GM19043 (cell line): Measurements from ENCODE around the gene CACNA2D3.

Source experiments
- ATAC-seq: cut with Tn5 transposase; IDR thresholded peaks from one replicate; pipeline ENCODE4 v1.9.1; 2021; ENCODE audit warnings: low read depth; ENCODE audit not compliant: unreplicated experiment

CACNA2D3 gene

DNA sequence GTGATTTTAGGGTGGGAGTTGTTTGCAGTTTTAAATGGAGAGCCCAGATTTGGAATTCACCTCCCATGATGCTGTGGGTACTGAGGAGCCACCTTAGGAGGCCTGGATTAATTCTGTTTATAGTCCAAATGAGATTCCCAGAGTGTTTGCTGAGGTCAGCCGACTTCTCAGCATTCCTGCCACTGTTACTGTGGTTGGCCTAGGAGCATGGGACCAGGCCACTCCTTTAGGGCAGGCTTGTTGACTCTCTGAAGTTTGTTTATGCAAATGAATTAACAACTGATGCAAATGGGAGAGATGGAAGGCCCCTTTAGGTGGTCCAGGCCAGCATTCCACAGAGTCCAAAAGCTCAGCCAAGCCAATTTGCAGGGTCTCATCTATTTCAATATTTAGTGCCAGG lies 46.1 kb downstream of the CACNA2D3 start:
- no peak for ATAC-seq

DNA sequence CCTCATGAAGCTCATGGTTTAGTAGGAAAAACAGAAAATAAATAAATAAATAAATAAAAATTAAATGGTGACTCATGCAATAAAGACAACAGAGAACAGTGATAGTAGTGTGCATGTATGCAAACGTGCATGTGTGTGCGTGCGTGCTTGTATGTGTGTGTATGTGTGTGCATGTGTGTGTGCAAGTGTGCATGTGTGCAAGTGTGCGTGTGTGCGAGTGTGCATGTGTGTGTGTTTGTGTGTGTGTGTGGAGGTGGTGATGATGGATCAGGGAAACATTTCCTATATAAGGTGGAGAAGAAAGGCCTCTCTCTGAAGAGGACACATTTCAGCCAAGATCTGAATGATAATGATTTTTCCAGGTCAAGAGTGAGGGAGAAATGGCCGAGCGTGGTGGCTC lies 47.2 kb downstream of the CACNA2D3 start:
- no peak for ATAC-seq

DNA sequence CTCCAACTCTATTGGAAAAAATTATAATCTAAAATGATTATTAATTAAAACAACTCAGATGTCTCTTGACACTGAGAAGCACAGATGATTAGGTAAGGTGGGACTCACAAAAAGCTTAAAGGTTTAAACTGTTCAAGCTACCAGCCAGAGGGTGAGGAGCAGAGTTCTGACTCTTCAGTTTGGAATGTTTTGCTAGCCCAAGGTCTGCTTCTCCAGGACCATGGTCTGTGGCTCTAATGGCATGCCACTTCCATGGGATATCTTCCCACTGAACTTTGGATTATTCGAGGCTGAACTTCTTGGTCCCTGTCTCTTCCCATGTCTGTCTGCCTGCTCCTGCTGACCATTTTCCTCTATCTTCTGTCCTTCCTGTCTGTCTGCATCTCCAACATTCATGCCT lies 49.2 kb downstream of the CACNA2D3 start:
- ATAC-seq: no peak

DNA sequence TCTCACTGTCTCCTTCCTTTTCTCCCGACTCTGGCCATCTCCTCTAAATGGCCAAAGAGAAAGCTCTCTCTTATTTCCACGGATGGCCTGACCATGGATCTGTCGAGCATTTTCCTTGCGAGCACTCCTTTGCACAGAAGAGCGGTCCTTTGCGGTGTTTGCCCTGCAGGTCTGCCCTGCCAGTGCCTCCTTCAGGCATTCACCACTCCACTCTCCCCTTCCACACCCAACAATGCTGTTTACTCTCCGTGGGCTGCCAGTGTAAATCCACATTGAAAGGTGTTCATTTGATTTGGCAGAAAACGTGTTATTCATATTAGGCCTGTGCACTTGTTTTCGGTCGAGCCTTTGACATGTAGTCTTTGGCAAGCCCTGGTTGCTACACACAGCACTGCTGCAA lies 49.6 kb downstream of the CACNA2D3 start:
- ATAC-seq: no peak

- ATAC-seq: no peak
Observed at GRCh38 chr3:54173371-54173770, 51.0 kb downstream of the CACNA2D3 start.

DNA sequence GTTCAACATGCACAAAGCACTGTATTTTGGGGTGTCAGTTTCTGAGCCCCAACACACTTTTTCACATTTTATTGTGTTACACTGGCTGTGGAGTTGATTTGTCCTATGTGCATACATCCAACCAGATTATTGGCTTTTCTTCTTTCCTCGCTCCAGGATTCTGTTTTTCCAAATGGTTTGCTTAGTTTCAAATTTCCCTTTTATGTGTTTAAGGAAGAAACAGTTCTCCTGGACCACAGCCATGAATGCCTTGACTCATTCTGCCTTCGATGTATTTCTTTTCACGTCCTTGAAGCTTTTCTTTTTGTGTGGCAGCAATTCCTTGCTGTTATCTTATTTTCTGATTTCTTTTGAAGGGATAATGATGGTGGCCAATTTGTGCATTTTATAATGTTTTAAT lies 53.8 kb downstream of the CACNA2D3 start:
- no peak for ATAC-seq

DNA sequence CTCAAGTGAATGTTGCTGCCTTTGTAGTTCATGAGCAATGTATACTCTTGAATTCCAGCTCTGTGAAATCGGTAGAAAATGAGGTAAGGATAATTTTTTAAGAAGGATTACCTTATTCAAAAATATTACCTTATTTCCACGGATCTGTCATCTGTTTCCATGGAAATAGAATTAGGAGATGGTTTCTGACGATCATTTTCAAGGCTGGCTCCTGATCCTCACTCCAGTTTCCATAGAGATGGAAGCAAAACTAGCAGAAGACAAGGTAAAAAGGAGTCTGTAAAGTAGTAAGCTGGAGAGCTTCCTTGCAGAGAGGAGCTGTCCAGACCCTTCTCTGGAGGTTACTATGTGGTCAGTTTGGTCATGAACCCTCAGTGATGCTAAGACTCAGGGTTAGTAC lies 55.5 kb downstream of the CACNA2D3 start:
- ATAC-seq: no peak

GRCh38 chr3:54178376-54178775 lies 56.0 kb downstream of the CACNA2D3 start:
- ATAC-seq: no peak

GRCh38 chr3:54180921-54181320 lies 58.6 kb downstream of the CACNA2D3 start:
- ATAC-seq: no peak

- ATAC-seq: no peak
Observed at GRCh38 chr3:54182242-54182641, 59.9 kb downstream of the CACNA2D3 start.

- ATAC-seq: no peak
Observed at GRCh38 chr3:54185740-54186139, 63.4 kb downstream of the CACNA2D3 start.

GRCh38 chr3:54188176-54188791 lies 65.9 kb downstream of the CACNA2D3 start:
- ATAC-seq: no peak

DNA sequence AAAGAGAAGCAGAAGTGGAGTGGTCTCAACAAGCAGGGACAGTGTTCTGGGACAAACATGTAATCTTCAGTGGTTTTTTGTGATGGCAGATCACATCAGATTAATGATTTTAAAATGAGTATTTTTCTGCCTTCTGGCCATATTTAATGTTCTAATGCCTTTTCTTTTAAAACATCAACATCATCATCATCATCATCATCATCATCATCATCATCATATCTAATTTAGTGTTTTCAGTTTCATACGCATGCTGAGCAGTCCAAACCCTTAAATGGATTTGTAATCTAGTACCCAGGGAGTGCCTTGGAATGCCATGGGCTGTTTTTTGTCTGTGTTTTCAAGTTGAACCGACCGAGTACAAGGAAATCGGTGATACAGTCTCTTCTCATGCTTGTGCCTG lies 68.9 kb downstream of the CACNA2D3 start:
- no peak for ATAC-seq

DNA sequence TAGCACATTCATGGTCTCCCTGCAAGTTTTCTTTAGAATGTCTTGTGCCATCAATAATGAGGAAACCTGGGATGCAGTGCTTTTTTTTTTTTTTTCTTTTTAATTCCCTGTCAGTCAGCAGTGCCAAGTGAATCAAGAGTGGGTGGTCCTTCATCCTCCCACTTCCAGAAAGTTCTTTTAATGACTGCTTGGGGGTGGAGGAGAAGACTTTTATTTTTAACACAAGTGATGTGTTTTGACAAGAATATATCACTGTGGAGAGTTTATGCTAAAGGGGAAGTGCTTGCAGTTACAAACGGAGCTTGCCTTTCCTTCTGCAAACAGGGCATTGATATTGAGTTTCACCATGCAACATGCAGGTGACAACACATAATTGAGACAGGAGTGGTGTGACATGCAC lies 69.7 kb downstream of the CACNA2D3 start:
- ATAC-seq: no peak

DNA sequence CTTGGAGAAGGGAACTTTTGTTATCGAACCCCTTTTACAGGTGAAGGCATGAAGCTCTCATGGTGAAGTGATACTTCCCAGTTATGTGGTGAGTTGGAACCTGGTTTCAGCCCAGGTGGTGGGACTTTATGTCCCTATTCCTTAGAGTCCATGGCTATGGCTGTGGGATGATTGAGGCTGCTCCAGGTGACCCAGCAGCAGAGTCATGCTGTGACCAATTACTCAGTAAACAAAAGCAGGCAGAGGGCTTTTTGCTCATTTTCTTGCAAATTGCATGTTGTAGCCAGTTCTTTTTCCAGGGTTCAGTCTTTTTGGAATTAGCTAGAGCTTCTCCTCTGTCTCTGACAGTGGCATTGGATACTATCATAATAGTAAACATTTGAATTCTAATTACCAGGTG lies 70.7 kb downstream of the CACNA2D3 start:
- no peak for ATAC-seq

DNA sequence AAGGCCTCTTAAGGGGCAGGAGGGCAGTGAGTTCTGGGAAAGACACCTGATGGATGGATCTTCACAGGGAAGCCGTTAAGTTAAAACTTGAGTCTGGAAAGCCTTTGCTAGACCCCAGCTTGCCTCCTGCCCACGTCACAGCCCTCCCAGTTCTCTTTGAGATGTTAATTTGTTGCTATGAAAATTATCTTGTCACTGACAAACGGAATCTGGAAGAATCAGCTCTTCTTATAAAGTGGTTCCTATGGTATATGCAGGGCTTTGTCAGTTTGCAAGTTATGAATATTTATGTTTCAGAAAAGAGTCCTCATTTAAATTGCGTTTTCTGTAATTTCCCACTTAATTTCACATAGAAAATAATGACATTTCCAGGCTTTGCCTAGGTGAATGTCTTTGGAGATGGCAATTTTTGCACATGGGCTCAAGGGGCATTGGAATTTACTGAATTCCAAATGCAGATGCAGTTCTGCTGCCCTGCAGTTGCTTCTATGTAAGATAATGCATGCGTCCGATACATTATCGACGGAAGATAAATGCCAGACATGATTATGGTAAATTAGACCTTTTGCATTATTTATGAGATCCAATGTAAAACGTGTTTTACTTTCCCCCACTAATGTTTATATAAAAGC lies 74.1 kb downstream of the CACNA2D3 start:
- ATAC-seq: no peak

GRCh38 chr3:54197509-54197908 lies 75.2 kb downstream of the CACNA2D3 start:
- ATAC-seq: no peak

DNA sequence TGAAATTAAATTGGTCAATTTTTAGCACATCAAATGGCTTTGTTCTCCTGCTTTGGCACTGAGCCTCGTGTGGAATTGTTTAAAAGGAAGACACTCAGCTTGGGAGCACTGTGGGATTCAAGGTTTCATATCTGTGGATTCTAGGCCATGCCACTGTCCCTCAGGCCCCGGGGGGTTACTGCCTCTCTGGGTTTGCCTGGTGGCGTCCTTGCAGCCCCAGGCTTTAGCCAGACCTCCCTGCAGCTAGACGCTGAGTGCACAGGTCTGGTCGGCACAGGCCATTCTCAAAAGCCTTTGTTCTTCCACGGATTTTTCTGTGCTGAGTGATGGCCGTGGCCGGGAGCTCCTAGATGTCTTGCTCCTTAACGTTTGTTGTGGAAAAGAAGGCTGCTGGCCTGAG lies 76.2 kb downstream of the CACNA2D3 start:
- ATAC-seq: no peak

DNA sequence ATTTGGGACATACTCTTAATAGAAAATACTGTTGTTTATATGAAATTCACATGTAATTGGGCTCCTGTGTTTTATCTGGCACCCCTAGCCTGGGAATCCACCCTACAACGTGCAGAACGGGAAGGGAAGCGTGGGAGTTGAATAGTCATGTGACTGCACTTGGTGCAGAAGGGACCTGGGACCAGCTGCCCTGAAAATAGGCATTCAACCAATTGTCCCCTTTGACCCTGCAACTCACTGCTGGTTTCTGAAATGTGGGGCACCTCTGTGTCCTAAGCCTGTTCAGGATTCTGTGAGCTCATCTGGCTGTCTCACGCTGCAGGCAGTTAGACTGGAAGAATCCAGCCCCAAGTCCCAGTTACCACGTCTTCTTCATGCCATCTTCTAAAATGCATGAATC lies 79.7 kb downstream of the CACNA2D3 start:
- ATAC-seq: no peak

DNA sequence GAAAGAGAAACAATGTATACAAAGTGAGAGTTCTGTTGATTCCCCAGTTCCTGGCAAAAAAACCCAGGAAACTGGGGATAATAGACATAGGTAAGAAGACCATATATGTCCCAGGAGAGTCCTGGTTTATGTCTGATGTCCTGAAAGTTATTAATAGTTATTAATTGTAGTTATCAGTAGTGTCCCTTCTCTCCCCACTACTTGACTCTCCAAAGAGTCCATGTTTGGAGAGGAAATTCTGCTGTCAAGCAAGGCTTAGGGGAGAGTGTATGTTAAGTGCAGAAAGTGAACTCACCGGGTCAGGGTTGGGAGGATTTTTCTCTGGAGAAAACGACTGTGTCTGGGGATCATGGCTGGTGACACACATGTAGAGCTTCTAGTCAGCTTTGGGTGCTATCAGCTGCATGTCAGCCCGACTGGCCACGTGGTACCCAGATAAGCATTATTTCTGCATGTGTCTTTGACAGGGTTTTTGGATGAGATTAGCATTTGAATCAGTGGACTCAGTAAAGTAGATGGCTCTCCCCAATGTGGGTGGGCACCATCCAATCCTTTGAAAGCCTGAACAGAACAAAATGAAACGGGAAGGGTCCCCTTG lies 80.4 kb downstream of the CACNA2D3 start:
- no peak for ATAC-seq

DNA sequence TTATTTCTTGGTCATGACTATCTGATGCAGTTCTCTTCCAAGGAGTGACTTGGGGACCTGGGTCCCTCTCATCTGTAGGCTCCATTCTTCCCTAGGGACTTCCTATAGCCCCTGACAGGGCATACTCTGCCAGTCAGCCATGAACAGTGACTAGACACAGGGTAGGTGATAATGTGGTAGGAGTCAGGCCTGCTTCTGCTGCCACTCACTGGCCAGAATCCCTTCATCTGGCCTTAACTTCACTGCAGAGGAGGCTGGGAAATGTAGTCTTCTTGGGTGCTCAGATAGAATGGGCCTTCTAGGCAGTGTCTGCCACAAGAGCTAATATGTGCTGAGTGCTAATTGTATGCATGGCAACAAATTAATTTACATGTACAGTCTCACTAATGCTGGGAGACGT lies 84.5 kb downstream of the CACNA2D3 start:
- ATAC-seq: no peak

- ATAC-seq: no peak
Observed at GRCh38 chr3:54211097-54211496, 88.7 kb downstream of the CACNA2D3 start.
